ENCODE results near the gene RAPGEF5. TPM values are rescaled to one million over a fixed set of nuclear protein-coding genes. Genes with fewer than 3 reads are reported as not detected.

The RAPGEF5 gene
- total RNA-seq, 2 experiments from 2014 or later, result 0.66 to 0.99 TPM

- CTCF ChIA-PET, result no interaction called here
- Mint-ChIP-seq H3K4me1 (no peaks in the 10 kb centered on the region), H3K27me3 (peaks cover 42% of the 10 kb centered on the region), H3K9me3 (ENCODE audit: low read depth) (no peaks in the 10 kb centered on the region), H3K27ac (no peak overlapping the region), H3K4me3 (no peak overlapping the region), H3K36me3 (no peaks in the 10 kb centered on the region)
- DNase-seq (no peak), ATAC-seq (no peak)
These were observed 7.9 kb upstream of the RAPGEF5 start for GRCh38 chr7:22364900-22365299.

- no peak for DNase-seq
- Mint-ChIP-seq H3K36me3 (no peaks in the 10 kb centered on the region), H3K27ac (no peak overlapping the region), H3K4me1 (no peaks in the 10 kb centered on the region), H3K4me3 (no peak overlapping the region), H3K9me3 (ENCODE audit: low read depth) (no peaks in the 10 kb centered on the region), H3K27me3 (peaks cover 40% of the 10 kb centered on the region)
- CTCF ChIA-PET, result no interaction called here
- no peak for ATAC-seq
These were observed 6.9 kb upstream of the RAPGEF5 start for GRCh38 chr7:22363756-22364422.

GRCh38 chr7:22361795-22362194 lies 4.8 kb upstream of the RAPGEF5 start:
- Mint-ChIP-seq H3K4me1 (peaks cover 5% of the 10 kb centered on the region), H3K27me3 (peaks cover 47% of the 10 kb centered on the region), H3K27ac (no peak overlapping the region), H3K9me3 (ENCODE audit: low read depth) (no peaks in the 10 kb centered on the region), H3K4me3 (no peak overlapping the region), H3K36me3 (no peaks in the 10 kb centered on the region)
- CTCF ChIA-PET, result interaction anchor here (0.7 to 1.0 kb wide), 2 partner anchors 10 to 70 kb away, joined by 3 read pairs; no protein-coding TSS in a partner anchor
- no peak for DNase-seq
- no peak for ATAC-seq

GRCh38 chr7:22361320-22361719 lies 4.4 kb upstream of the RAPGEF5 start:
- ATAC-seq, result no peak
- no peaks in the 10 kb centered on the region for H3K36me3 Mint-ChIP-seq
- H3K27ac Mint-ChIP-seq, result no peak overlapping the region
- peaks cover 45% of the 10 kb centered on the region for H3K27me3 Mint-ChIP-seq
- H3K4me1 Mint-ChIP-seq, result peaks cover 5% of the 10 kb centered on the region
- CTCF ChIA-PET, result interaction anchor here (0.7 to 1.0 kb wide), 2 partner anchors 11 to 70 kb away, joined by 3 read pairs; no protein-coding TSS in a partner anchor
- DNase-seq, result no peak
- no peaks in the 10 kb centered on the region for H3K9me3 Mint-ChIP-seq (ENCODE audit: low read depth)
- H3K4me3 Mint-ChIP-seq, result no peak overlapping the region

- CTCF ChIA-PET, result interaction anchor here (0.6 kb wide), 1 partner anchor 28 kb away, joined by 3 read pairs; no protein-coding TSS in a partner anchor
- Mint-ChIP-seq H3K9me3 (ENCODE audit: low read depth) (no peaks in the 10 kb centered on the region), H3K36me3 (peaks cover 2% of the 10 kb centered on the region), H3K27me3 (peaks cover 54% of the 10 kb centered on the region), H3K4me1 (peaks cover 10% of the 10 kb centered on the region), H3K27ac (no peak overlapping the region), H3K4me3 (no peak overlapping the region)
- ATAC-seq, result no peak
- DNase-seq, result no peak
These were observed 2.1 kb upstream of the RAPGEF5 start for GRCh38 chr7:22358820-22359697.

GRCh38 chr7:22357311-22358175 lies 589 bp upstream of the RAPGEF5 start:
- H3K9me3 Mint-ChIP-seq (ENCODE audit: low read depth), result no peaks in the 10 kb centered on the region
- H3K27me3 Mint-ChIP-seq, result peaks cover 59% of the 10 kb centered on the region
- H3K36me3 Mint-ChIP-seq, result peaks cover 2% of the 10 kb centered on the region
- peak overlapping the region; percentile 60 for H3K4me3 Mint-ChIP-seq
- H3K4me1 Mint-ChIP-seq, result peaks cover 10% of the 10 kb centered on the region
- no peak for ATAC-seq
- CTCF ChIA-PET, result no interaction called here
- H3K27ac Mint-ChIP-seq, result no peak overlapping the region
- no peak for DNase-seq

GRCh38 chr7:22356010-22356691 lies 803 bp downstream of the RAPGEF5 start:
- ATAC-seq (no peak), DNase-seq (no peak)
- peak overlapping the region; percentile 49 for H3K4me3 Mint-ChIP-seq
- H3K27ac Mint-ChIP-seq, result no peak overlapping the region
- CTCF ChIA-PET, result no interaction called here
- H3K4me1 Mint-ChIP-seq, result peaks cover 10% of the 10 kb centered on the region
- peaks cover 2% of the 10 kb centered on the region for H3K9me3 Mint-ChIP-seq (ENCODE audit: low read depth)
- H3K27me3 Mint-ChIP-seq, result peaks cover 68% of the 10 kb centered on the region
- peaks cover 2% of the 10 kb centered on the region for H3K36me3 Mint-ChIP-seq

- H3K36me3 Mint-ChIP-seq, result peaks cover 2% of the 10 kb centered on the region
- peaks cover 2% of the 10 kb centered on the region for H3K9me3 Mint-ChIP-seq (ENCODE audit: low read depth)
- H3K27me3 Mint-ChIP-seq, result peaks cover 69% of the 10 kb centered on the region
- peaks cover 10% of the 10 kb centered on the region for H3K4me1 Mint-ChIP-seq
- peak overlapping the region; percentile 49 for H3K4me3 Mint-ChIP-seq
- no peak for ATAC-seq
- no peak for DNase-seq
- CTCF ChIA-PET, result no interaction called here
- no peak overlapping the region for H3K27ac Mint-ChIP-seq
These were observed 1.3 kb downstream of the RAPGEF5 start for GRCh38 chr7:22355620-22356009.

- H3K27ac Mint-ChIP-seq, result no peak overlapping the region
- no peak for ATAC-seq
- H3K4me3 Mint-ChIP-seq, result no peak overlapping the region
- DNase-seq, result no peak
- CTCF ChIA-PET, result no interaction called here
- peaks cover 2% of the 10 kb centered on the region for H3K36me3 Mint-ChIP-seq
- H3K9me3 Mint-ChIP-seq (ENCODE audit: low read depth), result peaks cover 2% of the 10 kb centered on the region
- H3K27me3 Mint-ChIP-seq, result peaks cover 75% of the 10 kb centered on the region
- H3K4me1 Mint-ChIP-seq, result peaks cover 10% of the 10 kb centered on the region
These were observed 2.5 kb downstream of the RAPGEF5 start for GRCh38 chr7:22354462-22354861.

- ATAC-seq (no peak), DNase-seq (no peak)
- H3K4me3 Mint-ChIP-seq, result no peak overlapping the region
- H3K27ac Mint-ChIP-seq, result no peak overlapping the region
- peaks cover 2% of the 10 kb centered on the region for H3K9me3 Mint-ChIP-seq (ENCODE audit: low read depth)
- CTCF ChIA-PET, result no interaction called here
- H3K36me3 Mint-ChIP-seq, result peaks cover 2% of the 10 kb centered on the region
- peaks cover 10% of the 10 kb centered on the region for H3K4me1 Mint-ChIP-seq
- peaks cover 67% of the 10 kb centered on the region for H3K27me3 Mint-ChIP-seq
These were observed 4.1 kb downstream of the RAPGEF5 start for GRCh38 chr7:22352887-22353286.

- H3K36me3 Mint-ChIP-seq, result peaks cover 2% of the 10 kb centered on the region
- CTCF ChIA-PET, result no interaction called here
- H3K27ac Mint-ChIP-seq, result no peak overlapping the region
- no peak for DNase-seq
- ATAC-seq, result no peak
- H3K4me1 Mint-ChIP-seq, result peaks cover 5% of the 10 kb centered on the region
- H3K9me3 Mint-ChIP-seq (ENCODE audit: low read depth), result peaks cover 2% of the 10 kb centered on the region
- H3K4me3 Mint-ChIP-seq, result no peak overlapping the region
- peaks cover 59% of the 10 kb centered on the region for H3K27me3 Mint-ChIP-seq
These were observed 5.1 kb downstream of the RAPGEF5 start for GRCh38 chr7:22351878-22352277.

GRCh38 chr7:22351329-22351692 lies 5.6 kb downstream of the RAPGEF5 start:
- CTCF ChIA-PET, result no interaction called here
- ATAC-seq (no peak), DNase-seq (no peak)
- peaks cover 63% of the 10 kb centered on the region for H3K27me3 Mint-ChIP-seq
- H3K27ac Mint-ChIP-seq, result no peak overlapping the region
- H3K4me1 Mint-ChIP-seq, result peaks cover 5% of the 10 kb centered on the region
- H3K9me3 Mint-ChIP-seq (ENCODE audit: low read depth), result peaks cover 2% of the 10 kb centered on the region
- peaks cover 2% of the 10 kb centered on the region for H3K36me3 Mint-ChIP-seq
- no peak overlapping the region for H3K4me3 Mint-ChIP-seq

Measured in activated CD8-positive, alpha-beta memory T cell treated with anti-CD3 and anti-CD28 coated beads, Interleukin-2, amount 10 ng/mL, durations not matched to agents 7 days and 5 days (primary cell).